Activated CD4-positive, alpha-beta memory T cell treated with anti-CD3 and anti-CD28 coated beads, Interleukin-2, amount 10 ng/mL, durations not matched to agents 7 days and 5 days (primary cell): ENCODE measurements around the gene SFRP2. TPM values are rescaled to one million over a fixed set of nuclear protein-coding genes. Genes with fewer than 3 reads are reported as not detected.

Experiments
- CTCF ChIA-PET: fragments of 350-600 bp; sonication (Branson Sonifier 250); formaldehyde crosslinking; loops from one replicate; lab custom pipeline; 2021; ENCODE audit warnings: antibody characterized with exemption, inconsistent platforms; lab: Charles Lee
- POLR2A ChIA-PET: fragments of 350-600 bp; sonication (Branson Sonifier 250); formaldehyde crosslinking; loops from one replicate; lab custom pipeline; 2021; ENCODE audit warnings: antibody characterized with exemption; lab: Charles Lee
- DNase-seq: peaks from one replicate; pipeline ENCODE4 v3.0.0-alpha.2; 2020
- H3K27ac Mint-ChIP-seq: one replicate; pipeline ENCODE4 v1.8.0; 2021; ENCODE audit warnings: mild to moderate bottlenecking, mixed read lengths
- H3K27me3 Mint-ChIP-seq: one replicate; pipeline ENCODE4 v1.8.0; 2021; ENCODE audit warnings: mixed read lengths
- H3K36me3 Mint-ChIP-seq: one replicate; pipeline ENCODE4 v1.8.0; 2021; ENCODE audit warnings: low read depth, mixed read lengths
- H3K4me1 Mint-ChIP-seq: one replicate; pipeline ENCODE4 v1.8.0; 2021; ENCODE audit warnings: mixed read lengths
- H3K4me3 Mint-ChIP-seq: one replicate; pipeline ENCODE4 v1.8.0; 2021; ENCODE audit warnings: mild to moderate bottlenecking, mixed read lengths
- H3K9me3 Mint-ChIP-seq: one replicate; pipeline ENCODE4 v1.8.0; 2021; ENCODE audit warnings: mixed read lengths
- total RNA-seq, 2 experiments: library from RNA; stranded (reverse); gene quantifications; one replicate each; pipeline ENCODE4 v1.2.3, GENCODE V29; 2021

The SFRP2 gene, protein sequence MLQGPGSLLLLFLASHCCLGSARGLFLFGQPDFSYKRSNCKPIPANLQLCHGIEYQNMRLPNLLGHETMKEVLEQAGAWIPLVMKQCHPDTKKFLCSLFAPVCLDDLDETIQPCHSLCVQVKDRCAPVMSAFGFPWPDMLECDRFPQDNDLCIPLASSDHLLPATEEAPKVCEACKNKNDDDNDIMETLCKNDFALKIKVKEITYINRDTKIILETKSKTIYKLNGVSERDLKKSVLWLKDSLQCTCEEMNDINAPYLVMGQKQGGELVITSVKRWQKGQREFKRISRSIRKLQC
- total RNA-seq: not detected

DNA sequence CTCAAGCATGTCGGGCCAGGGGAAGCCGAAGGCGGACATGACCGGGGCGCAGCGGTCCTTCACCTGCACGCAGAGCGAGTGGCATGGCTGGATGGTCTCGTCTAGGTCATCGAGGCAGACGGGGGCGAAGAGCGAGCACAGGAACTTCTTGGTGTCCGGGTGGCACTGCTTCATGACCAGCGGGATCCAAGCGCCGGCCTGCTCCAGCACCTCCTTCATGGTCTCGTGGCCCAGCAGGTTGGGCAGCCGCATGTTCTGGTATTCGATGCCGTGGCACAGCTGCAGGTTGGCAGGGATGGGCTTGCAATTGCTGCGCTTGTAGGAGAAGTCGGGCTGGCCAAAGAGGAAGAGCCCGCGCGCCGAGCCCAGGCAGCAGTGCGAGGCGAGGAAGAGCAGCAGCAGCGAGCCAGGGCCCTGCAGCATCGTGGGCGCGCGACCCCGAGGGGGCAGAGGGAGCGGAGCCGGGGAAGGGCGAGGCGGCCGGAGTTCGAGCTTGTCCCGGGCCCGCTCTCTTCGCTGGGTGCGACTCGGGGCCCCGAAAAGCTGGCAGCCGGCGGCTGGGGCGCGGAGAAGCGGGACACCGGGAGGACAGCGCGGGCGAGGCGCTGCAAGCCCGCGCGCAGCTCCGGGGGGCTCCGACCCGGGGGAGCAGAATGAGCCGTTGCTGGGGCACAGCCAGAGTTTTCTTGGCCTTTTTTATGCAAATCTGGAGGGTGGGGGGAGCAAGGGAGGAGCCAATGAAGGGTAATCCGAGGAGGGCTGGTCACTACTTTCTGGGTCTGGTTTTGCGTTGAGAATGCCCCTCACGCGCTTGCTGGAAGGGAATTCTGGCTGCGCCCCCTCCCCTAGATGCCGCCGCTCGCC, at the start of gene SFRP2:
TSS of gene SFRP2 (minus strand) at position 671 of the 864 bp plus-strand sequence. CDS start at position 423, 248 bp downstream.
- H3K36me3 Mint-ChIP-seq: peaks cover 4% of the 10 kb centered on the region
- no peak within 1 kb of the TSS for H3K4me3 Mint-ChIP-seq
- peaks cover 80% of the 10 kb centered on the region for H3K27me3 Mint-ChIP-seq
- no peak within 1 kb of the TSS for H3K27ac Mint-ChIP-seq
- POLR2A ChIA-PET: no interaction called here
- DNase-seq: no peak
- H3K9me3 Mint-ChIP-seq: no peaks in the 10 kb centered on the region
- CTCF ChIA-PET: no interaction called here
- peaks cover 25% of the 10 kb centered on the region for H3K4me1 Mint-ChIP-seq

DNA sequence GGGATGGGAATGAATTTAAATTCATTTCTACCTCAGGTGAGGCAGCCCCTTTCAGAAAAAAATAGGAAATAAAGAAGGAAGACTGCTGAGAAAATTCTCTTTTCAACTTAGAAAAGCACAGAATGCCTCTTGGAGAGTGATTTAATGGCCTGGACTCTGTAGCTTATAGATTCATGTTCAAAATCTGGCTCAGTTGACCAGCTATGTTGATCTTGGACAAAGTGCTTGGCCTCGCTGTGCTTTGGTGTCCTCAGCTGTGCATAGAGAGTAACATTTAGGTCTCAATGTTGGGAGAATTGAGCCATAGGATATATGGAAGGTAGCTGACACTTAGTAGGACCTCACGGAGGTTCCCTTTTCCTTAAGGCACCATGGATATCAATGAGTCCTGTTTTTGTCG, 49.7 kb upstream of the SFRP2 start:
- no peak overlapping the region for H3K4me3 Mint-ChIP-seq
- ChIA-PET CTCF (no interaction called here), POLR2A (no interaction called here)
- H3K4me1 Mint-ChIP-seq: no peaks in the 10 kb centered on the region
- no peaks in the 10 kb centered on the region for H3K9me3 Mint-ChIP-seq
- H3K36me3 Mint-ChIP-seq: no peaks in the 10 kb centered on the region
- H3K27ac Mint-ChIP-seq: no peak overlapping the region
- H3K27me3 Mint-ChIP-seq: no peaks in the 10 kb centered on the region
- no peak for DNase-seq

DNA sequence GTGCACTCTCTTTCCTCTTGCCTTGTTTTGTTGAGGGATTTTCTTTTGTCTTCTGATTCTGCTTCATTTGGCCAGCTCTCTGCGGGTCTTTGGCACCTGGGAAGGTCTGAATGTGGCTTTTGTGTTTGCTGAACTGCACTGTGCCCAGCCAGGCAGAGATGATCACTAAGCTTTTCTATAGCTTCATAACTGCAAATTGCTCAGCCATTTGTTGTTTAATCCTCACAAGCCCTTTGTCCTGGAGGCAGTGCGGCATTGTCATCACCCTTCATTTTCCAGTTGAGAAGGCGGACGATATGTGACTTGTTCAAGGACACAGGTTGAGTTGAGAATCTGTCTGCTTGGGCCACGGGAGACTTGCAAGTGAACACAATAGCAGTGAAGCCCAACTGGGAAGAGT, 46.0 kb upstream of the SFRP2 start:
- H3K27me3 Mint-ChIP-seq: peaks cover 6% of the 10 kb centered on the region
- no peak for DNase-seq
- no peak overlapping the region for H3K4me3 Mint-ChIP-seq
- H3K9me3 Mint-ChIP-seq: no peaks in the 10 kb centered on the region
- H3K27ac Mint-ChIP-seq: no peak overlapping the region
- H3K36me3 Mint-ChIP-seq: no peaks in the 10 kb centered on the region
- POLR2A ChIA-PET: no interaction called here
- CTCF ChIA-PET: no interaction called here
- no peaks in the 10 kb centered on the region for H3K4me1 Mint-ChIP-seq

GRCh38 chr4:153832720-153833287, 43.9 kb upstream of the SFRP2 start:
- Mint-ChIP-seq H3K4me1 (no peaks in the 10 kb centered on the region), H3K27ac (no peak overlapping the region), H3K9me3 (no peaks in the 10 kb centered on the region), H3K27me3 (peaks cover 14% of the 10 kb centered on the region), H3K36me3 (no peaks in the 10 kb centered on the region), H3K4me3 (no peak overlapping the region)
- DNase-seq: no peak
- ChIA-PET POLR2A (no interaction called here), CTCF (no interaction called here)

DNA sequence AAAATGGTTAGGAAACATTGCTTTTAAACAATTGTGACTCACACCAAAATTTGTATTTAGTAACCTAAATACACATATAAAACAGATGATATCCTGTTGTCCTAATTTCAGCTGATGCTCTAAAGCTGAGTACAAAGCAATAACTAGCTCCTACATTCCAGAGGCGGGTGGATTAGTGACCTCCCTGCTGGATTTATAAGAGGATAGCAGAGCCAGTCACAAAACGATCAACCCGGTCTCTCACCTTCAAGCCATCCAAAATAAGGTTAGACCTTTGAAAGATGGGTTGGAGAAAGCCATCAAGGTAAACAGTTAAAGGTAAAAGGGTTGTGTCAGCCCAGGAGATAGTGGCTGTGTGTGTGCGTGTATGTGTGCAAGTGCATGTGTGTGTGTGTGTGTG, 43.2 kb upstream of the SFRP2 start:
- Mint-ChIP-seq H3K36me3 (no peaks in the 10 kb centered on the region), H3K4me3 (no peak overlapping the region), H3K9me3 (no peaks in the 10 kb centered on the region), H3K27ac (no peak overlapping the region), H3K27me3 (peaks cover 14% of the 10 kb centered on the region), H3K4me1 (no peaks in the 10 kb centered on the region)
- ChIA-PET POLR2A (no interaction called here), CTCF (no interaction called here)
- DNase-seq: no peak

- CTCF ChIA-PET: no interaction called here
- Mint-ChIP-seq H3K4me1 (no peaks in the 10 kb centered on the region), H3K27ac (no peak overlapping the region)
These were observed 42.4 kb upstream of the SFRP2 start for GRCh38 chr4:153831245-153831644.

DNA sequence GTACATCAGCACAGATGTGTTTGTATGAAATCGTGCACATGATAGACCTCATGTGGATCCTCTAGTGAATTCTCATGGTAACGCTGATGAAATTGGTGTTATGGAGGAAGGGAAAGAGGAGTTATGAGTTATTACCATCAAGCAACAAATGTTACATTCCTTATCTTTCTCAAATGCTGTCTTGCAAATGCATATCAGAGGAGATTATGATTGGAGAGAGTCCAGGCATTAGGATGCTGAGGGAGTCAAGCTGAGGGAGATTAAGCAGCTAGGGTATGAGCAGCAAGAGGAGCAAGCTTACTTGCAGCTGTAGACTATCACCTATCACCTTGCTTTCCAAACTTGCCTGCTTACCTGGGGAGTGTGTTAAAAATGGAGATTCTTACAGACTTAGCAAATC, 36.8 kb upstream of the SFRP2 start:
- no peak for DNase-seq
- Mint-ChIP-seq H3K9me3 (no peaks in the 10 kb centered on the region), H3K4me1 (no peaks in the 10 kb centered on the region), H3K27ac (no peak overlapping the region), H3K36me3 (no peaks in the 10 kb centered on the region), H3K27me3 (peaks cover 21% of the 10 kb centered on the region), H3K4me3 (no peak overlapping the region)
- CTCF ChIA-PET: no interaction called here
- POLR2A ChIA-PET: no interaction called here

More at GRCh38 chr4:153831245-153831644, 42.4 kb upstream of the SFRP2 start:
- Mint-ChIP-seq H3K27me3 (peaks cover 15% of the 10 kb centered on the region), H3K9me3 (no peaks in the 10 kb centered on the region), H3K4me3 (no peak overlapping the region), H3K36me3 (no peaks in the 10 kb centered on the region)
- POLR2A ChIA-PET: no interaction called here
- no peak for DNase-seq

- CTCF ChIA-PET: no interaction called here
- peaks cover 18% of the 10 kb centered on the region for H3K27me3 Mint-ChIP-seq
- no peaks in the 10 kb centered on the region for H3K9me3 Mint-ChIP-seq
- H3K4me1 Mint-ChIP-seq: no peaks in the 10 kb centered on the region
- H3K4me3 Mint-ChIP-seq: no peak overlapping the region
- no peak overlapping the region for H3K27ac Mint-ChIP-seq
- H3K36me3 Mint-ChIP-seq: no peaks in the 10 kb centered on the region
- POLR2A ChIA-PET: no interaction called here
- no peak for DNase-seq
These were observed 36.2 kb upstream of the SFRP2 start for GRCh38 chr4:153825126-153825525.

GRCh38 chr4:153824501-153824900, 35.6 kb upstream of the SFRP2 start:
- no peak for DNase-seq
- CTCF ChIA-PET: no interaction called here
- Mint-ChIP-seq H3K27ac (no peak overlapping the region), H3K4me1 (no peaks in the 10 kb centered on the region), H3K36me3 (no peaks in the 10 kb centered on the region), H3K4me3 (no peak overlapping the region), H3K27me3 (peaks cover 17% of the 10 kb centered on the region), H3K9me3 (no peaks in the 10 kb centered on the region)
- POLR2A ChIA-PET: no interaction called here

- DNase-seq: no peak
- no peaks in the 10 kb centered on the region for H3K36me3 Mint-ChIP-seq
- peaks cover 12% of the 10 kb centered on the region for H3K27me3 Mint-ChIP-seq
- H3K9me3 Mint-ChIP-seq: no peaks in the 10 kb centered on the region
- no peaks in the 10 kb centered on the region for H3K4me1 Mint-ChIP-seq
- no peak overlapping the region for H3K4me3 Mint-ChIP-seq
- no peak overlapping the region for H3K27ac Mint-ChIP-seq
- ChIA-PET CTCF (no interaction called here), POLR2A (no interaction called here)
These were observed 34.6 kb upstream of the SFRP2 start for GRCh38 chr4:153823483-153823882.

- H3K27ac Mint-ChIP-seq: no peak overlapping the region
- H3K4me3 Mint-ChIP-seq: no peak overlapping the region
- peaks cover 13% of the 10 kb centered on the region for H3K27me3 Mint-ChIP-seq
- no peak for DNase-seq
- no peaks in the 10 kb centered on the region for H3K4me1 Mint-ChIP-seq
- H3K9me3 Mint-ChIP-seq: no peaks in the 10 kb centered on the region
- ChIA-PET POLR2A (no interaction called here), CTCF (no interaction called here)
- H3K36me3 Mint-ChIP-seq: no peaks in the 10 kb centered on the region
These were observed 33.4 kb upstream of the SFRP2 start for GRCh38 chr4:153822316-153822715.

- Mint-ChIP-seq H3K4me1 (no peaks in the 10 kb centered on the region), H3K9me3 (no peaks in the 10 kb centered on the region), H3K27ac (no peak overlapping the region), H3K27me3 (peaks cover 20% of the 10 kb centered on the region), H3K4me3 (no peak overlapping the region), H3K36me3 (no peaks in the 10 kb centered on the region)
- ChIA-PET POLR2A (no interaction called here), CTCF (no interaction called here)
- DNase-seq: no peak
These were observed 28.6 kb upstream of the SFRP2 start for GRCh38 chr4:153817466-153817865.

- ChIA-PET POLR2A (no interaction called here), CTCF (no interaction called here)
- Mint-ChIP-seq H3K27ac (no peak overlapping the region), H3K4me1 (no peaks in the 10 kb centered on the region), H3K36me3 (no peaks in the 10 kb centered on the region), H3K4me3 (no peak overlapping the region), H3K9me3 (no peaks in the 10 kb centered on the region), H3K27me3 (peaks cover 23% of the 10 kb centered on the region)
- DNase-seq: no peak
These were observed 27.7 kb upstream of the SFRP2 start for GRCh38 chr4:153816542-153816941.
